ENCODE data around the gene HOOK2. TPM values are rescaled to one million over a fixed set of nuclear protein-coding genes. Genes with fewer than 3 reads are reported as not detected.
A peak's percentile ranks its signal among the peaks of the same experiment; 100 is the strongest.

HOOK2 gene
- total and polyA plus RNA-seq, 2 of the 13 experiments (the other 11 are each of a cell fraction or from before 2014, with no cell fraction given): 9.2 to 12.9 TPM

GRCh38 chr19:12721656-12722565, 53.4 kb downstream of the HOOK2 start (continued):
- TF ChIP-seq ZBTB42 (CRISPR knock-in tag; IDR thresholded peaks at IDR 0.05) (no peak), PHF8 (CRISPR knock-in tag; IDR thresholded peaks at IDR 0.05) (peak; percentile 42; the same call in 1 of the 2 replicates), ZNF441 (CRISPR knock-in tag; IDR thresholded peaks at IDR 0.05; ENCODE audit: borderline replicate concordance) (no peak), SSRP1 (CRISPR knock-in tag; IDR thresholded peaks at IDR 0.05) (no peak), ZNF232 (CRISPR knock-in tag; IDR thresholded peaks at IDR 0.05; ENCODE audit: borderline replicate concordance) (no peak), ZNF331 (CRISPR knock-in tag; IDR thresholded peaks at IDR 0.05) (no peak)
- TF ChIP-seq, protein P1, sequence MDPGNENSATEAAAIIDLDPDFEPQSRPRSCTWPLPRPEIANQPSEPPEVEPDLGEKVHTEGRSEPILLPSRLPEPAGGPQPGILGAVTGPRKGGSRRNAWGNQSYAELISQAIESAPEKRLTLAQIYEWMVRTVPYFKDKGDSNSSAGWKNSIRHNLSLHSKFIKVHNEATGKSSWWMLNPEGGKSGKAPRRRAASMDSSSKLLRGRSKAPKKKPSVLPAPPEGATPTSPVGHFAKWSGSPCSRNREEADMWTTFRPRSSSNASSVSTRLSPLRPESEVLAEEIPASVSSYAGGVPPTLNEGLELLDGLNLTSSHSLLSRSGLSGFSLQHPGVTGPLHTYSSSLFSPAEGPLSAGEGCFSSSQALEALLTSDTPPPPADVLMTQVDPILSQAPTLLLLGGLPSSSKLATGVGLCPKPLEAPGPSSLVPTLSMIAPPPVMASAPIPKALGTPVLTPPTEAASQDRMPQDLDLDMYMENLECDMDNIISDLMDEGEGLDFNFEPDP (CRISPR knock-in tag; conservative IDR thresholded peaks at IDR 0.05): 0 out of 2 replicates have a peak, but pooled peaks have one; percentile 27

DNA sequence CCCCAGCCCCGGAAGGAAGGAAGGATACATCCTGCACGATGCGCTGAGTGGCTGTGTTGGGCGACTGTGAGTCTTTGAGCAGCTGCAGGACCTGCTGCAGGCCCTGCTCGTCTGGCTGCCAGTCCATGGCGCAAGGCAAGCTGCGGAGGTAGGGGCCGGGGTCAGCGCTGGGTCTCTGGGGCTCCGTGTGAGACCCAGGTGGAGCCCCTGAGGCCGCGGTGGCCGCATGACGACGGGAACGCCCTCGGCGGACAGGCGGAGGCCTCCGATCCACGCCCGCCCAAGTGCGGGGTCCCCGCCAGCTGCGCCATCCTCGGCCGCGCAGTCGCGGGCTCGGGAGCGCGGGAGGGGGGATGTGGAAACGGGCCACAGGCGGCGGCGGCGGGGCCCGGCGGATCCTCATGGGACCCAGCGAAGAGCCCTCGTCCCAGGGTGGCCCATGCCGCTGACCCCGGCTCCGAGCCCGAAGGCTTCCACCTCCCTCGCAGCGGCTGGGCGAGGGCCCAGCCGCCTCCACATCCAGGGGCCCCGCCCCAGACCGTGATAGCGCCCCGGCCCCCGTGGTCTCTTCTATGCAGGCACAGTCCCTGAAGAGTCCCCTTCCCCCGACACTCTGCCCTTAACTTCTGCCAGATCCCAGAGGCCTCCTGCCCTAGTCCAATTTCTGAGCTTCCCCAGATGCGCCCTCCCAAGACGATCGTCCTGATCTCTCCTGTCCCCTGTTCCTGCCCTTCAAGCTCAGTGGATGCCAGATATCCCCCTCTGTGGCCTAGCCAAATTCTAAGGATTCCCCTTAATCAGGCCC, 54.3 kb downstream of the HOOK2 start:
- CTCF ChIA-PET (ENCODE audit: low intra/inter-chr PET ratio, low total read pairs): no interaction called here
- DNase-seq (ENCODE audit: low spot score): no peak
- TF ChIP-seq DNMT1 (CRISPR knock-in tag; IDR thresholded peaks at IDR 0.05) (no peak), MTA1 (CRISPR knock-in tag; IDR thresholded peaks at IDR 0.05; ENCODE audit: borderline replicate concordance) (no peak), CEBPB (IDR thresholded peaks at IDR 0.05; ENCODE audit: borderline replicate concordance, low read depth, low read length) (no peak), SIX1 (CRISPR knock-in tag; IDR thresholded peaks at IDR 0.05; ENCODE audit: borderline replicate concordance) (no peak), ZNF740 (CRISPR knock-in tag; IDR thresholded peaks at IDR 0.05) (no peak), ZNF282 (IDR thresholded peaks at IDR 0.05; ENCODE audit: partially characterized antibody) (no peak)
- TF ChIP-seq, protein P2, sequence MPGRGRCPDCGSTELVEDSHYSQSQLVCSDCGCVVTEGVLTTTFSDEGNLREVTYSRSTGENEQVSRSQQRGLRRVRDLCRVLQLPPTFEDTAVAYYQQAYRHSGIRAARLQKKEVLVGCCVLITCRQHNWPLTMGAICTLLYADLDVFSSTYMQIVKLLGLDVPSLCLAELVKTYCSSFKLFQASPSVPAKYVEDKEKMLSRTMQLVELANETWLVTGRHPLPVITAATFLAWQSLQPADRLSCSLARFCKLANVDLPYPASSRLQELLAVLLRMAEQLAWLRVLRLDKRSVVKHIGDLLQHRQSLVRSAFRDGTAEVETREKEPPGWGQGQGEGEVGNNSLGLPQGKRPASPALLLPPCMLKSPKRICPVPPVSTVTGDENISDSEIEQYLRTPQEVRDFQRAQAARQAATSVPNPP (CRISPR knock-in tag; IDR thresholded peaks at IDR 0.05): no peak

More for the DNA sequence above, 54.3 kb downstream of the HOOK2 start:
- H3K4me3 ChIP-seq (replicated peaks in 1 of 3; ENCODE audit: insufficient read depth in 1 of 3, low read depth in 2 of 3, low read length in 3 of 3): peak overlapping the region; percentile 92 to 96 (median 93)
- no peak overlapping the region for H2AFZ ChIP-seq (ENCODE audit: low read length)
- WGBS (ENCODE audit: low lambda C conversion rate): 8% methylated on average over 5 of the region's 59 CpGs
- POLR2A ChIA-PET: interaction anchor here (1.2 to 4.8 kb wide), 3 partner anchors 12 to 26 kb away, joined by 4 to 51 read pairs (median 7); partner anchors contain the start of genes GET3 and TRIR
- no TSS peak for BruUV-seq (replicated peaks)
- ATAC-seq: peak; percentile 19
- intact Hi-C loops (cut with micrococcal nuclease; ENCODE audit: unreplicated experiment): no loop called here
- H3K4me2 ChIP-seq (ENCODE audit: low read depth, low read length): peak overlapping the region; percentile 90
- peak overlapping the region; percentile 77 for H3K27ac ChIP-seq (ENCODE audit: extremely low read length, insufficient read depth, low read length)
- H3K4me1 ChIP-seq (ENCODE audit: insufficient read depth, low read length): peaks cover 9% of the 10 kb centered on the region
- peaks cover 3 to 24% of the 10 kb centered on the region in 2 experiments for H3K36me3 ChIP-seq (replicated peaks in 1 of 2; ENCODE audit: control insufficient read depth in 1 of 2, insufficient read depth in 2 of 2, low read length in 2 of 2)
- peaks cover 57% of the 10 kb centered on the region for H3K79me2 ChIP-seq (ENCODE audit: insufficient read depth, low read length)
- H3K9ac ChIP-seq (ENCODE audit: insufficient read depth, low read depth, low read length): peak overlapping the region; percentile 87
- FAIRE-seq: no peak
- in situ Hi-C loops (cut with HindIII; ENCODE audit: extremely low pct_ligation_motif_present, low pct_unique_long_range_greater_than_20kb): no loop called here
- H4K20me1 ChIP-seq (ENCODE audit: insufficient read depth, low read length): no peaks in the 10 kb centered on the region
- no peaks in the 10 kb centered on the region; a peak in 1 of 5 replicates for H3K27me3 ChIP-seq (ENCODE audit: control insufficient read depth in 1 of 2, insufficient read depth in 2 of 2, low read length in 2 of 2)
- H3K9me3 ChIP-seq (ENCODE audit: low read length): no peaks in the 10 kb centered on the region

All from HepG2 (cell line).